PC-9 (cell line): ENCODE data around the gene GPR42. TPM values are rescaled to one million over a fixed set of nuclear protein-coding genes. Genes with fewer than 3 reads are reported as not detected.
"Not testable (repeated sequence)": the region's sequence is repeated elsewhere in the genome, so short reads cannot be mapped to it uniquely, and the experiment has no call there.

Source experiments
- BruUV-seq: library from RNA; stranded (reverse); fragments of 400-500 nt; replicated peaks from 2 replicates; lab custom pipeline; 2021; lab: Mats Ljungman, UMichigan
- CTCF ChIA-PET: fragments of 300-600 bp; sonication (Branson Sonifier 250); formaldehyde crosslinking; loops from one replicate; lab custom pipeline; 2022; ENCODE audit warnings: antibody characterized with exemption; lab: Charles Lee
- POLR2A ChIA-PET: fragments of 300-600 bp; sonication (Branson Sonifier 250); formaldehyde crosslinking; loops from one replicate; lab custom pipeline; 2022; ENCODE audit warnings: antibody characterized with exemption; ENCODE audit not compliant: unreplicated experiment; lab: Charles Lee
- DNase-seq, 2 experiments: peaks; one replicate each; pipeline versions ENCODE4 v3.0.0 to v3.0.0-alpha.2; 2015 to 2022; ENCODE audit warnings: mixed read lengths in 1 of 2
- H2AFZ ChIP-seq: fragments of 200-600 bp; sonication (generic); 2 replicates; pipeline ENCODE4 v1.8.1; 2017; ENCODE audit warnings: antibody characterized with exemption
- H3F3A ChIP-seq: fragments of 200-600 bp; sonication (generic); 2 replicates; pipeline ENCODE4 v1.8.1; 2017; ENCODE audit warnings: antibody characterized with exemption, mild to moderate bottlenecking, low read depth; ENCODE audit not compliant: insufficient read depth
- H3K27ac ChIP-seq: fragments of 200-600 bp; sonication (generic); 2 replicates; pipeline ENCODE4 v1.6.1; 2016; ENCODE audit warnings: mixed run types
- H3K27me3 ChIP-seq: fragments of 200-600 bp; sonication (generic); 2 replicates; pipeline ENCODE4 v1.6.1; 2016; ENCODE audit warnings: low read depth, mixed run types; ENCODE audit not compliant: insufficient read depth
- H3K36me3 ChIP-seq: fragments of 200-600 bp; sonication (generic); 2 replicates; pipeline ENCODE4 v1.6.1; 2016; ENCODE audit warnings: low read depth, mixed run types
- H3K4me1 ChIP-seq: fragments of 200-600 bp; sonication (generic); replicated peaks from 2 replicates; pipeline ENCODE4 v1.6.1; 2016; ENCODE audit warnings: mixed run types; ENCODE audit not compliant: insufficient read depth
- H3K4me2 ChIP-seq: fragments of 200-600 bp; sonication (generic); 2 replicates; pipeline ENCODE4 v1.6.1; 2017; ENCODE audit warnings: mixed run types
- H3K4me3 ChIP-seq: fragments of 200-600 bp; sonication (generic); 2 replicates; pipeline ENCODE4 v1.6.1; 2016; ENCODE audit warnings: mixed run types
- H3K79me2 ChIP-seq: fragments of 200-600 bp; sonication (generic); 2 replicates; pipeline ENCODE4 v1.6.1; 2017; ENCODE audit warnings: low read depth, mixed run types
- H3K9me2 ChIP-seq: fragments of 200-600 bp; sonication (generic); 2 replicates; pipeline ENCODE4 v1.8.1; 2017; ENCODE audit warnings: mild to moderate bottlenecking; ENCODE audit not compliant: insufficient read depth
- H3K9me3 ChIP-seq: fragments of 200-600 bp; sonication (generic); 2 replicates; pipeline ENCODE4 v1.8.1; 2016; ENCODE audit warnings: low read depth; ENCODE audit not compliant: insufficient read depth
- H4K20me1 ChIP-seq: fragments of 200-600 bp; sonication (generic); 2 replicates; pipeline ENCODE4 v1.8.1; 2017; ENCODE audit not compliant: insufficient read depth
- CTCF ChIP-seq: fragments of 200-600 bp; sonication (generic); conservative IDR thresholded peaks from 2 replicates; pipeline ENCODE4 v1.6.1; 2017; ENCODE audit warnings: mixed run types, antibody characterized with exemption, mild to moderate bottlenecking, moderate library complexity
- EZH2 ChIP-seq: fragments of 200-600 bp; sonication (generic); IDR thresholded peaks from 2 replicates; pipeline ENCODE4 v1.8.0; 2017; ENCODE audit warnings: antibody characterized with exemption, low read depth
- intact Hi-C: fragments of 100-400 bp; cut with micrococcal nuclease; formaldehyde crosslinking; loops from one replicate; pipeline ENCODE4 v1.10.0; 2022; ENCODE audit not compliant: unreplicated experiment
- total RNA-seq: library from RNA; stranded (reverse); gene quantifications from 2 replicates; pipeline ENCODE4 v1.2.3, GENCODE V29; 2021

GPR42 gene
- total RNA-seq, 1 experiment from 2014 or later = not detected

GRCh38 chr19:35399231-35399630 lies 28.4 kb downstream of the GPR42 start:
- intact Hi-C loops = no loop called here
- Histone ChIP-seq H3K9me2 (no peaks in the 10 kb centered on the region), H3K79me2 (no peaks in the 10 kb centered on the region), H3K4me3 (no peak overlapping the region), H4K20me1 (no peaks in the 10 kb centered on the region), H3K9me3 (no peaks in the 10 kb centered on the region), H2AFZ (no peak overlapping the region), H3K27me3 (peaks cover 33% of the 10 kb centered on the region), H3K4me1 (no peaks in the 10 kb centered on the region), H3F3A (peaks cover 4% of the 10 kb centered on the region; the same call in 1 of the 2 replicates), H3K27ac (no peak overlapping the region), H3K4me2 (no peak overlapping the region), H3K36me3 (no peaks in the 10 kb centered on the region)
- DNase-seq = no peak
- BruUV-seq = no TSS peak
- ChIA-PET POLR2A (no interaction called here), CTCF (no interaction called here)
- TF ChIP-seq CTCF (no peak), EZH2 (no peak)

- Histone ChIP-seq H2AFZ (no peak overlapping the region), H3K27me3 (peaks cover 34% of the 10 kb centered on the region), H3K4me2 (no peak overlapping the region), H3K4me1 (no peaks in the 10 kb centered on the region), H4K20me1 (no peaks in the 10 kb centered on the region; the same call in 1 of the 2 replicates), H3K79me2 (no peaks in the 10 kb centered on the region), H3F3A (peaks cover 4% of the 10 kb centered on the region; the same call in 1 of the 2 replicates), H3K4me3 (no peak overlapping the region), H3K9me2 (no peaks in the 10 kb centered on the region), H3K27ac (no peak overlapping the region), H3K9me3 (no peaks in the 10 kb centered on the region), H3K36me3 (no peaks in the 10 kb centered on the region)
- ChIA-PET POLR2A (no interaction called here), CTCF (no interaction called here)
- no peak for DNase-seq
- TF ChIP-seq EZH2 = no peak
- TF ChIP-seq CTCF = no peak
- intact Hi-C loops = no loop called here
- BruUV-seq = no TSS peak
Observed at GRCh38 chr19:35399948-35400772, 29.3 kb downstream of the GPR42 start.

- Histone ChIP-seq H3K4me1 (no peaks in the 10 kb centered on the region), H3K9me2 (no peaks in the 10 kb centered on the region), H3K4me3 (no peak overlapping the region), H3K36me3 (no peaks in the 10 kb centered on the region), H3K79me2 (no peaks in the 10 kb centered on the region), H3K9me3 (no peaks in the 10 kb centered on the region), H3F3A (peaks cover 4% of the 10 kb centered on the region; the same call in 1 of the 2 replicates), H3K4me2 (no peak overlapping the region), H3K27me3 (peaks cover 35% of the 10 kb centered on the region), H2AFZ (no peak overlapping the region), H4K20me1 (no peaks in the 10 kb centered on the region; the same call in 1 of the 2 replicates), H3K27ac (no peak overlapping the region)
- DNase-seq = no peak
- no TSS peak for BruUV-seq
- ChIA-PET POLR2A (interaction anchor here (0.6 kb wide), 1 partner anchor 93 kb away, joined by 5 read pairs; no protein-coding TSS in a partner anchor), CTCF (interaction anchor here (0.5 kb wide), 1 partner anchor 45 kb away, joined by 4 read pairs; no protein-coding TSS in a partner anchor)
- intact Hi-C loops = no loop called here
- TF ChIP-seq CTCF = no peak
- no peak for TF ChIP-seq EZH2
Observed at GRCh38 chr19:35400773-35401100, 29.9 kb downstream of the GPR42 start.

GRCh38 chr19:35401416-35401815 lies 30.5 kb downstream of the GPR42 start:
- peaks cover 39% of the 10 kb centered on the region for H3K27me3 ChIP-seq
- intact Hi-C loops, H3K79me2 ChIP-seq, H3K4me3 ChIP-seq, H2AFZ ChIP-seq, H3K36me3 ChIP-seq, H3K9me2 ChIP-seq, BruUV-seq, CTCF ChIA-PET, H3K4me2 ChIP-seq, H3K4me1 ChIP-seq, DNase-seq, H3F3A ChIP-seq, H4K20me1 ChIP-seq, POLR2A ChIA-PET, H3K9me3 ChIP-seq, H3K27ac ChIP-seq: not testable (repeated sequence)
